ENCODE measurements around the gene MUC20.

- TF ChIP-seq CTCF (IDR thresholded peaks at IDR 0.05), result no peak
- no peak for TF ChIP-seq EP300 (IDR thresholded peaks at IDR 0.05)
These were observed 47.6 kb downstream of the MUC20 start for GRCh38 chr3:195768414-195768813.

All from ovary (tissue), 3 donors.